ENCODE results near the gene KRTAP22-2.

The KRTAP22-2 gene

DNA sequence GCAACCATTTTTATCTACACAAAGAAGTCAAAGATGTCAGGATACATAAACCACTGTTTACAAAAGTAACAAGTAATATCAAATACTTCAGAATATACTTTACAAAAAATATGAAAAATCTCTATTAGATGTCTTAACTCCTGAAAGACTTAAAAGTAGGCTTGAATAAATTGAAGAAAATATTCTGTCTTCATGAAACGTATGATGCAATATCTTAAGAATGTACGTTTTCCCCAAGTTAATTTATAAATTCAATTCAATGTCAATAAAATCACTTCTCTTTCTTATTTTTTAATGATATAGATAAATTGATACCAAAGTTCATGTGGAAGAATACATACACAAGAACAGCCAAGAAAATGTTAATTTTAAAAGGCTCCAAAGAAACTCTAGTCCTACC is 35.1 kb downstream of the KRTAP22-2 start:
- no peak overlapping the region for H3K4me3 ChIP-seq (ENCODE audit: control insufficient read depth, low read depth, low read length)
- no peak for DNase-seq (ENCODE audit: low read depth)
- TF ChIP-seq, protein P1, sequence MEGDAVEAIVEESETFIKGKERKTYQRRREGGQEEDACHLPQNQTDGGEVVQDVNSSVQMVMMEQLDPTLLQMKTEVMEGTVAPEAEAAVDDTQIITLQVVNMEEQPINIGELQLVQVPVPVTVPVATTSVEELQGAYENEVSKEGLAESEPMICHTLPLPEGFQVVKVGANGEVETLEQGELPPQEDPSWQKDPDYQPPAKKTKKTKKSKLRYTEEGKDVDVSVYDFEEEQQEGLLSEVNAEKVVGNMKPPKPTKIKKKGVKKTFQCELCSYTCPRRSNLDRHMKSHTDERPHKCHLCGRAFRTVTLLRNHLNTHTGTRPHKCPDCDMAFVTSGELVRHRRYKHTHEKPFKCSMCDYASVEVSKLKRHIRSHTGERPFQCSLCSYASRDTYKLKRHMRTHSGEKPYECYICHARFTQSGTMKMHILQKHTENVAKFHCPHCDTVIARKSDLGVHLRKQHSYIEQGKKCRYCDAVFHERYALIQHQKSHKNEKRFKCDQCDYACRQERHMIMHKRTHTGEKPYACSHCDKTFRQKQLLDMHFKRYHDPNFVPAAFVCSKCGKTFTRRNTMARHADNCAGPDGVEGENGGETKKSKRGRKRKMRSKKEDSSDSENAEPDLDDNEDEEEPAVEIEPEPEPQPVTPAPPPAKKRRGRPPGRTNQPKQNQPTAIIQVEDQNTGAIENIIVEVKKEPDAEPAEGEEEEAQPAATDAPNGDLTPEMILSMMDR (conservative IDR thresholded peaks at IDR 0.05; ENCODE audit: control insufficient read depth, insufficient read depth, low read depth, low read length), result no peak

DNA sequence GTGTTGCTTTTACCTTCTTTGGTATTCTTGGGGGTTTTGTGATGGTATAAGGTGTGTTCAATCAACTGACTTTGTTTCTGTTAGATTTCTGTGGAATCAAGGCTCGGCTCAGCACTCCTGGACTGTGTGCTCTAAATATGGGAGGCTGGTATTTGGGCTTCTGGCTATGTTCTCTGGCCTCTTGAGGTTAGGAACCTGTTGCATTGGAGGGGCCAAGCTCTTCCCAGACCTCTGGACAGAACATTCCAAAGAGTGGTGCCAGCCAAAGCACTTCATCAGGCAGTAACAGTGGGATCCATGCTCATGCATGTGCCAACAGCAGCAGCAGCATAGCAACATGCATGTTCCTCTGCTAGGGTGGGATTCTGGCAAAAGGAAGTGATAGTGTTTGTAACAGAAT is 37.4 kb downstream of the KRTAP22-2 start:
- no peak for DNase-seq (ENCODE audit: low read depth)
- TF ChIP-seq, protein P1 (conservative IDR thresholded peaks at IDR 0.05; ENCODE audit: control insufficient read depth, insufficient read depth, low read depth, low read length), result no peak
- H3K4me3 ChIP-seq (ENCODE audit: control insufficient read depth, low read depth, low read length), result no peak overlapping the region

DNA sequence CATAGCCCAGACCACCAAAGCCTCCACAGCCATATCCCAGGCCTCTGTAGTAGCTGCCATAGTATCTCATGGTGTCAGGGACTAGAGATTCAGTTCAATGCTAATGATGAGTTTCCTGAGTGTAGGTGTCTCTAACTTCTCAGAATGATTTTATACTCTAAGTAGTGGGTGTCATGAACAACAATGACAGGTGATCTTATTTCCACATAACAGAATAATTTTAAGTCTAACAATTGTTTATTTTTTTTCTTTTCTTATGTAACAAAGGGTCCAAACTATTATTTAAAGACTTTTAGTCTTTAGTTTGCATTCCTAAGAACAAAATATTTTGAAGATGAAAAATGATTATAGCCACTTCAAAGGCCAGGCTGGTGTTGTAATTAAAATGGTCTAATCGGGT is 48.4 kb downstream of the KRTAP22-2 start, which contains the start of gene KRTAP19-6:
Gene KRTAP19-6, minus strand, starts transcription at position 101 of the 400 bp plus-strand sequence. Its CDS starts 31 bp downstream, at position 70.
- TF ChIP-seq, protein P1 (conservative IDR thresholded peaks at IDR 0.05; ENCODE audit: control insufficient read depth, insufficient read depth, low read depth, low read length), result no peak
- no peak within 1 kb of the TSS for H3K4me3 ChIP-seq (ENCODE audit: control insufficient read depth, low read depth, low read length)
- no peak for DNase-seq (ENCODE audit: low read depth)
